H7 (cell line): ENCODE results near the gene GSAP. TPM values are rescaled to one million over a fixed set of nuclear protein-coding genes. Genes with fewer than 3 reads are reported as not detected.
"Not testable (repeated sequence)": the region's sequence is repeated elsewhere in the genome, so short reads cannot be mapped to it uniquely, and the experiment has no call there.

ENCODE experiments used
- DNase-seq: peaks from one replicate; pipeline ENCODE4 v3.0.0; 2012
- H3K27me3 ChIP-seq: 2 replicates; pipeline ENCODE4 v1.6.0; 2011; ENCODE audit warnings: mild to moderate bottlenecking, low read length; ENCODE audit not compliant: control insufficient read depth, insufficient read depth
- H3K36me3 ChIP-seq: replicated peaks from 2 replicates; pipeline ENCODE4 v1.5.1; 2011; ENCODE audit warnings: low read length; ENCODE audit not compliant: control insufficient read depth, insufficient read depth
- H3K4me3 ChIP-seq: 2 replicates; pipeline ENCODE4 v1.5.1; 2011; ENCODE audit warnings: low read depth, mild to moderate bottlenecking, control low read depth, low read length, moderate library complexity; ENCODE audit not compliant: insufficient read depth
- total RNA-seq: library from RNA; depleted of rRNA; stranded (reverse); fragments of >200 nt; shearing (Covaris generic); gene quantifications from 2 replicates; pipeline ENCODE4 v1.2.3, GENCODE V29; 2014

GSAP gene
- total RNA-seq, 1 experiment from 2014 or later, result 3.7 TPM

DNA sequence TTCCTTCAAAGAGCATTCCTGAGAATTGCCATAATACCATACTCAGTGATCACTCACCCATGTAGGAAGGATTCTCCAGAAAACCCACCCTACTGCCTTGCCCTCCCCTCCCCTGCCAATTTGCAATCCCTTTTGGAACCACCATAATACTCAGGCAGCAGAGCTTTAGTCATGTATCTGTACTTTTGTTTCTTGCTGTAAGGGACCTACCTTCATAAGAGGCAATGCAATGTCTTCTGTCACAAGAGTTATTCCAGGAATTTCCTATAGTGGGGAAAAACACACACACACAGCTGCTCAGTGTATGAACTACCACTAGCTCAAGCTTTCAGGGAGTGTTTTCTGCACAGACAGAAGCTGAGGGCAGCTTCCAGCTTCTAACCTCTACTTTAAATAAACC, 67.0 kb downstream of the GSAP start:
- H3K4me3 ChIP-seq, result no peak overlapping the region
- no peaks in the 10 kb centered on the region for H3K27me3 ChIP-seq
- H3K36me3 ChIP-seq, result no peaks in the 10 kb centered on the region
- no peak for DNase-seq

DNA sequence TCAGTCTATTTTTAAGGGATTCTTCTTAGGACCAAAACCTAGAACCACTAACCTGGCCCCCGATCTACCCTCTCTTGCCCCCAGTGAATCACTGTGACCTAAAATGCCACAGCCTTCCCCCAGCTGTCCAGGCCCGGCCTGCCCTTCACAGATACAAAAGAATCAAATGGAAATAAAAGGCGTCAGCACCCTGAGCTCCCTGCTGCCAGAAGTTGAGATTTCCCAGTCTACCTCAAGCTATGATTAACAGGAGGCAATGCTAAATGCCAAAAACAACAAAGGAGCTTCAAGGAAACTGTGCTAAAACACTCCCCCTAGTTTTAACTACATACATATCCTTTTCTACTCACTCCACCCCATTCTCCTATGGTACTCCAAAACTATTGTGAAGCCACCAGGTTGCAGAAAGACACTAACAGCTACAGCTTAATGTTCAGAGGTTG, 67.8 kb downstream of the GSAP start:
- no peaks in the 10 kb centered on the region for H3K36me3 ChIP-seq
- no peaks in the 10 kb centered on the region for H3K27me3 ChIP-seq
- H3K4me3 ChIP-seq, result no peak overlapping the region
- DNase-seq, result no peak

DNA sequence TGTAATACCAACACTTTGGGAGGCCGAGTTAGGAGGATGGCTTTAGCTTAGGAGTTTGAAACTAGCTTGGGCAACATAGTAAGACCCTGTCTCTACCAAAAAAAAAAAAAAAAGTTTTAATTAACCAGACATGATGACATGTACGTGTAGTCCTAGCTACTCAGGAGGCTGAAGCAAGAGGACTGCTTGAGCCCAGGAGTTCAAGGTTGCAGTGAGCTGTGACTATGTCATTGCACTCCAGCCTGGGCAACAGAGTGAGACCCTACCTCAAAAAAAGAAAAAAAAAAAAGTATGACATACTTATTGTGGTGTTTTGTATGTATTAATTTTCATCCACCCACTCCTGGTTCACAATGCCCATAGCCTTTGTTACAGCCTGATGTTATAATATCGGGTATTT, 69.7 kb downstream of the GSAP start:
- H3K27me3 ChIP-seq, result no peaks in the 10 kb centered on the region
- H3K4me3 ChIP-seq, result no peak overlapping the region
- no peaks in the 10 kb centered on the region for H3K36me3 ChIP-seq
- DNase-seq, result no peak

- H3K36me3 ChIP-seq, DNase-seq, H3K4me3 ChIP-seq, H3K27me3 ChIP-seq: not testable (repeated sequence)
Measured at GRCh38 chr7:77345426-77345825, 70.7 kb downstream of the GSAP start.

DNA sequence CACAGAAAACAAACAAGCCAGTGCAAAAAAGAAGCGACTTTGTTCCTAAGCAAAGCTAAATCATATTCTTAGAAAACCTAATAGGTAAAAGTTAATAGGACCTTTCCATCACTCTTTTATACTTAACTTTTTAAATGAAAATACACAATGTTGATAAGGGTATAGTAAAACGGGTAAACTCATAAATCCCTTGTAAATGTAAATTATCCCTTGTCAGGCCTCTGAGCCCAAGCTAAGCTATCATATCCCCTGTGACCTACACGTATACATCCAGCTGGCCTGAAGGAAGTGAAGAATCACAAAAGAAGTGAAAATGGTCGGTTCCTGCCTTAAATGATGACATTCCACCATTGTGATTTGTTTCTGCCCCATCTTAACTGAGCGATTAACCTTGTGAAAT, 76.4 kb downstream of the GSAP start:
- Histone ChIP-seq H3K36me3 (no peaks in the 10 kb centered on the region), H3K27me3 (no peaks in the 10 kb centered on the region), H3K4me3 (no peak overlapping the region)
- no peak for DNase-seq

- no peak overlapping the region for H3K4me3 ChIP-seq
- no peaks in the 10 kb centered on the region for H3K36me3 ChIP-seq
- no peak for DNase-seq
- no peaks in the 10 kb centered on the region for H3K27me3 ChIP-seq
Measured at GRCh38 chr7:77338883-77339629, 77.1 kb downstream of the GSAP start.

- no peaks in the 10 kb centered on the region for H3K36me3 ChIP-seq
- H3K27me3 ChIP-seq, result no peaks in the 10 kb centered on the region
- no peak overlapping the region for H3K4me3 ChIP-seq
- DNase-seq, result no peak
Measured at GRCh38 chr7:77338260-77338659, 77.9 kb downstream of the GSAP start.

DNA sequence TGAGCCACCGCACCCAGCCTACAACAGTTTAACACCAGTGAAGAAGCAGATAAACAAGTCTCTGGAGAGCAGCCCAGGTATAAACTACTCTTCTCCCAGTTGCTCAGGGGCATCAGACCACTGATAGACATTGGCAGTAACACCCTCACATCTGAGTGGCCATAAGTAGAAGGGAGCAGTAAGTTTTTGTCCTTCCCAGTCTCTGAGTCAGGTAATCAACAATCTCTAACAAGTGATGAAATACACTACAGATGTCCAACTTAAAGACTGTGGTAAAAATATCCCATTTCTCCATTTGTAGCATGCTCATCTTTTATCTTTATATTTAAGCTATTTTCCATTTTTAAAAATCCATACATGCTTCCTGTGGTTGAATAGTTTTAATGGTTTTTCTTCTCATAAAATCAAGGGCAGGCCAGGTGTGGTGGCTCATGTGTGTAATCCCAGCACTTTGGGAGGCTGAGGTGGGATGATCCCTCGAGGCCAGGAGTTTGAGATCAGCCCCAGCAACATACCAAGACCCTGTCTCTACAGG, 78.6 kb downstream of the GSAP start:
- Histone ChIP-seq H3K27me3 (no peaks in the 10 kb centered on the region), H3K4me3 (no peak overlapping the region), H3K36me3 (no peaks in the 10 kb centered on the region)
- no peak for DNase-seq

DNA sequence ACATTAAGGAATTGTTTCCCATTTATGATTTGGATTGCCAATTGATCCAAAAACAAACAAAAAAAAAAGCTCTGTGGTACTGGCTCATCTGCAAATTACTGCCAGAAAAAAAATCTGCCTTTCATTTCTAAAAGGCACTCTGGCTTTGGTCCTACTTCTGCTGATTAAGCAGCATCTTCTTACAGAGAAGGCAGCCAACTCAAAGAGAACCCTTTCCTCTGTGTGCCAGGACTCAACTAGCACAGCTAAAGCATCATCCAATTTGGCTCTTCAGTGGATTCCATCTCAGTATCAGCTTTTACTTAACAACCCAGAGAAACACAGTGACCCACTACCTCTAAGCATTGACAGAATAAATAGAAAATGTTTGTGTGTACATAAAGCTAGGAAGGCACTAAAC, 80.6 kb downstream of the GSAP start:
- Histone ChIP-seq H3K36me3 (no peaks in the 10 kb centered on the region), H3K4me3 (no peak overlapping the region), H3K27me3 (no peaks in the 10 kb centered on the region)
- DNase-seq, result no peak

DNA sequence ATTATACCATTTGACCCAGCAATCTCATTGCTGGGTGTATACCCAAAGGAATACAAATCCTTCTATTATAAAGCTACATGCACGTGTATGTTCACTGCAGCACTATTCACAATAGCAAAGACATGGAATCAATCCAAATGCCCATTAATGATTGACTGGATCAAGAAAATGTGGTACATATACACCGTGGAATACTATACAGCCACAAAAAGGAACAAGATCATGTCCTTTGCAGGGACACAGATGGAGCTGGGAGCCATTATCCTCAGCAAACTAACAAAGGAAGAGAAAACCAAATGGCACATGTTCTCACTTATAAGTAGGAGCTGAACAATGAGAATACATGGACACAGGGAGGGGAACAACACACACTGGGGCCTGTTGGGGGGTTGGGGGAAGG, 82.1 kb downstream of the GSAP start:
- not testable (repeated sequence) for H3K4me3 ChIP-seq, DNase-seq, H3K27me3 ChIP-seq, H3K36me3 ChIP-seq

GRCh38 chr7:77331938-77332695, 84.0 kb downstream of the GSAP start:
- peak; percentile 70 for DNase-seq
- no peak overlapping the region for H3K4me3 ChIP-seq
- no peaks in the 10 kb centered on the region for H3K36me3 ChIP-seq
- no peaks in the 10 kb centered on the region for H3K27me3 ChIP-seq

DNA sequence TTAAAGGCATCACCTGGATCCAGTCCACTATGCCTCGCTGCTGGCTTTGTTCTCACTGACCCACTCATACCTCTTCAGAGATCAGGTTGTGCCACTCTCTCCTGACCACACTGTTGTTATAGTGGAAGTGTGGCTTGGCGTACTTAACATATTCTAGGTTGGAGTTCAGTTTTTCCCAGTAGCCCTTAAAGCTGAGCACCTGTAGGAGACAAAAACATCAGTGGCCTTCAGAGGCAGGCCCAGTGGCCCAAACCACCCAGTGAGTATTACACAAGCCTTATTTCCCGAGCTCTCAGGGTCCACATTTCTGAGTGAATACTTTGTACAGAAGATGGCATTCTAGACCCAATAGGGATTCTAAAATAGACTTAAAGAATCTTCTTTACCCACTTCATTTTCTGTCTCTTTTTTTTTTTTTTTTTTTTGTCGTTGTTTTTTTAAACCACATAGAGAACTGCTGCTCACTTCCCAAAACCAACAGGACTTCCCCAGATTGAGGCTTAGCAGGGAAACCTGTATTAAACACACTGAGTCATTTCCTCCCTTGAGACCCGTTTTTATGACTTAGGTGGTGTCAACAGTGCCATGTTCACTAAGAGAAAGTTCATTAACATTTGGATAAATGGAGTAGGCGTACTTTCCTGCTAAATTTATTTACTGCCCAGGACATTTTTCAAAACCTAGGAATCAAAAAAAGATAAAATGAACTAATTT, 85.8 kb downstream of the GSAP start:
- Histone ChIP-seq H3K36me3 (no peaks in the 10 kb centered on the region), H3K27me3 (no peaks in the 10 kb centered on the region), H3K4me3 (no peak overlapping the region)
- no peak for DNase-seq

DNA sequence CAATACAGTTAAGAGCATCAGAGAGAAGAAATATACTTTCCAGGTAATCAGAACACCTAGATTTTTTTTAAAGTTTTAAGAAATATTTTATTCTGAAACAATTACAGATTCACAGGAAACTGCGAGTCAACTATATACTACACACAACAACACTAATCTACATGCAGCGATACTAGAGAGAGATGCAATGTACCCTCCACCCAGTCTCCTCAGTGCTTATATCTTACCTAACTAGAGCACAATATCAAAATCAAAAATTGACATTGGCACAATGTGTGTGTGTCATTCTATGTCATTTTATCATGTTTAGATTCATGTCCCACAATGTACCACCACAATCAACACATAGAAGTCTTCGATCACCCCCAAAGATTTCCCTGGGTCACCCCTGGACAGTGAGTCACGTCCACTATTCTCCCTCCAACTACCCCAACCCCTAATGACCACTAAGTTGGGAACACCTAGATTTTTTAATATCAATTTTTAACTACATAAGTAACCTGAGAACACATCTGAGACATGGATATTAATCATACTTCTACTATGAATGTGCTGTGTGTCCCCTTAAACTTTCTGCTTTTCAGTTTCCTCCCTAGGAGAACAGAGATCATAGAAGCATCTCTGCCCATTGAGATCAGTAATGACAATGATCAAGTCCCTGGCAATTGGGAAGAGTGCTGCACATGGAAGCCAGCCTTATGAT, 86.5 kb downstream of the GSAP start:
- no peak for DNase-seq
- Histone ChIP-seq H3K4me3 (no peak overlapping the region), H3K36me3 (no peaks in the 10 kb centered on the region), H3K27me3 (no peaks in the 10 kb centered on the region)

DNA sequence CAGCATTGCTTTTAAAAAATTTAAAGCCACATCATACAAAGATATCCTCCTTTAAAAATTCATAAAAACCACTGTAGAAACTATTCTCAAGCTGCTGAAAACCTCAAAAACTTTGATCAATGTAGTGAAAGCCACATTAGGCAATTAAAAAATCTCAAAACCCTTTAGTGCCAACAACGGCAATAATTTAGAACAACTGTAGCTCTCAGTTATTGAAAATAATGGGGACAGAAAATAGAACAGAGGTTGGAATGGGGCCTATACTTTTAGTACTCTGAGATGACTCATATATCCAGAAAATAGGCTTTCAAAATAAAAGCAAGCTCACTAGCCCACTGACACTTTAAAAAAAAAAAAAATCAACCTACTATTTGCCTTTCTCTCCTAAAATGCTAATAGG, 87.5 kb downstream of the GSAP start:
- no peak overlapping the region for H3K4me3 ChIP-seq
- H3K36me3 ChIP-seq, result no peaks in the 10 kb centered on the region
- no peaks in the 10 kb centered on the region for H3K27me3 ChIP-seq
- no peak for DNase-seq
